HEK293 (cell line): ENCODE results near the gene METTL23.

ENCODE experiments used
- BCL6B ChIP-seq: fragments of 450-650 bp; formaldehyde crosslinking; IDR thresholded peaks from 2 replicates; pipeline ENCODE4 v1.5.1; 2017; ENCODE audit warnings: missing biosample characterization, missing genetic modification characterization
- HOXA7 ChIP-seq: sonication (generic); formaldehyde crosslinking; IDR thresholded peaks from 2 replicates; pipeline ENCODE4 v1.8.1; 2022; ENCODE audit warnings: missing genetic modification reagents, borderline replicate concordance
- SP2 ChIP-seq: fragments of 450-650 bp; formaldehyde crosslinking; IDR thresholded peaks from 2 replicates; pipeline ENCODE4 v1.5.1; 2016; ENCODE audit warnings: missing biosample characterization, missing genetic modification characterization
- ZNF133 ChIP-seq: fragments of 450-650 bp; formaldehyde crosslinking; IDR thresholded peaks from 2 replicates; pipeline ENCODE4 v1.5.1; 2016; ENCODE audit warnings: missing biosample characterization, missing genetic modification characterization
- ZNF501 ChIP-seq: fragments of 450-650 bp; formaldehyde crosslinking; IDR thresholded peaks from 2 replicates; pipeline ENCODE4 v1.5.1; 2016; ENCODE audit warnings: missing biosample characterization, missing genetic modification characterization
- ZNF513 ChIP-seq: fragments of 450-650 bp; IDR thresholded peaks from 2 replicates; pipeline ENCODE4 v1.5.1; 2018; ENCODE audit warnings: missing biosample characterization, missing genetic modification characterization
- ZNF530 ChIP-seq: fragments of 450-650 bp; formaldehyde crosslinking; IDR thresholded peaks from 2 replicates; pipeline ENCODE4 v1.5.1; 2016; ENCODE audit warnings: low read depth, missing biosample characterization, missing genetic modification characterization
- ZNF561 ChIP-seq: fragments of 450-650 bp; IDR thresholded peaks from 2 replicates; pipeline ENCODE4 v1.5.1; 2018; ENCODE audit warnings: missing biosample characterization, missing genetic modification characterization, borderline replicate concordance
- ZNF843 ChIP-seq: fragments of 450-650 bp; formaldehyde crosslinking; IDR thresholded peaks from 2 replicates; pipeline ENCODE4 v1.5.1; 2016; ENCODE audit warnings: missing biosample characterization, missing genetic modification characterization
- TF ChIP-seq, protein P1 (sequence below): fragments of 450-650 bp; formaldehyde crosslinking; IDR thresholded peaks from 2 replicates; pipeline ENCODE4 v1.5.1; 2016; ENCODE audit warnings: missing biosample characterization, missing genetic modification characterization
- TF ChIP-seq, protein P2 (sequence below): fragments of 450-650 bp; formaldehyde crosslinking; IDR thresholded peaks from 2 replicates; pipeline ENCODE4; 2016; ENCODE audit warnings: missing biosample characterization, missing genetic modification characterization

GRCh38 chr17:76752006-76752405 is 25.4 kb downstream of the METTL23 start:
- TF ChIP-seq, protein P1, sequence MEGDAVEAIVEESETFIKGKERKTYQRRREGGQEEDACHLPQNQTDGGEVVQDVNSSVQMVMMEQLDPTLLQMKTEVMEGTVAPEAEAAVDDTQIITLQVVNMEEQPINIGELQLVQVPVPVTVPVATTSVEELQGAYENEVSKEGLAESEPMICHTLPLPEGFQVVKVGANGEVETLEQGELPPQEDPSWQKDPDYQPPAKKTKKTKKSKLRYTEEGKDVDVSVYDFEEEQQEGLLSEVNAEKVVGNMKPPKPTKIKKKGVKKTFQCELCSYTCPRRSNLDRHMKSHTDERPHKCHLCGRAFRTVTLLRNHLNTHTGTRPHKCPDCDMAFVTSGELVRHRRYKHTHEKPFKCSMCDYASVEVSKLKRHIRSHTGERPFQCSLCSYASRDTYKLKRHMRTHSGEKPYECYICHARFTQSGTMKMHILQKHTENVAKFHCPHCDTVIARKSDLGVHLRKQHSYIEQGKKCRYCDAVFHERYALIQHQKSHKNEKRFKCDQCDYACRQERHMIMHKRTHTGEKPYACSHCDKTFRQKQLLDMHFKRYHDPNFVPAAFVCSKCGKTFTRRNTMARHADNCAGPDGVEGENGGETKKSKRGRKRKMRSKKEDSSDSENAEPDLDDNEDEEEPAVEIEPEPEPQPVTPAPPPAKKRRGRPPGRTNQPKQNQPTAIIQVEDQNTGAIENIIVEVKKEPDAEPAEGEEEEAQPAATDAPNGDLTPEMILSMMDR (tag by site-specific recombination): no peak
- no peak for TF ChIP-seq SP2 (tag by site-specific recombination)
- TF ChIP-seq BCL6B (tag by site-specific recombination): no peak
- TF ChIP-seq ZNF561 (tag by site-specific recombination): no peak
- TF ChIP-seq ZNF133 (tag by site-specific recombination): no peak
- TF ChIP-seq ZNF843 (tag by site-specific recombination): no peak
- no peak for TF ChIP-seq ZNF513 (tag by site-specific recombination)
- TF ChIP-seq ZNF530 (tag by site-specific recombination): no peak
- TF ChIP-seq, protein P2, sequence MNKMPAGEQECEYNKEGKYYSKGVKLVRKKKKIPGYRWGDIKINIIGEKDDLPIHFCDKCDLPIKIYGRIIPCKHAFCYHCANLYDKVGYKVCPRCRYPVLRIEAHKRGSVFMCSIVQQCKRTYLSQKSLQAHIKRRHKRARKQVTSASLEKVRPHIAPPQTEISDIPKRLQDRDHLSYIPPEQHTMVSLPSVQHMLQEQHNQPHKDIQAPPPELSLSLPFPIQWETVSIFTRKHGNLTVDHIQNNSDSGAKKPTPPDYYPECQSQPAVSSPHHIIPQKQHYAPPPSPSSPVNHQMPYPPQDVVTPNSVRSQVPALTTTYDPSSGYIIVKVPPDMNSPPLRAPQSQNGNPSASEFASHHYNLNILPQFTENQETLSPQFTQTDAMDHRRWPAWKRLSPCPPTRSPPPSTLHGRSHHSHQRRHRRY: no peak
- no peak for TF ChIP-seq ZNF501 (tag by site-specific recombination)
- TF ChIP-seq HOXA7 (CRISPR knock-in tag): no peak
